Kidney tubule cell (primary cell): ENCODE measurements around the gene DAZ4.
"Not testable (repeated sequence)": the region's sequence is repeated elsewhere in the genome, so short reads cannot be mapped to it uniquely, and the experiment has no call there.

Experiments used
- DNase-seq: peaks from one replicate; pipeline ENCODE4 v3.0.0-alpha.2; 2018; ENCODE audit warnings: low spot score

DAZ4 gene, protein sequence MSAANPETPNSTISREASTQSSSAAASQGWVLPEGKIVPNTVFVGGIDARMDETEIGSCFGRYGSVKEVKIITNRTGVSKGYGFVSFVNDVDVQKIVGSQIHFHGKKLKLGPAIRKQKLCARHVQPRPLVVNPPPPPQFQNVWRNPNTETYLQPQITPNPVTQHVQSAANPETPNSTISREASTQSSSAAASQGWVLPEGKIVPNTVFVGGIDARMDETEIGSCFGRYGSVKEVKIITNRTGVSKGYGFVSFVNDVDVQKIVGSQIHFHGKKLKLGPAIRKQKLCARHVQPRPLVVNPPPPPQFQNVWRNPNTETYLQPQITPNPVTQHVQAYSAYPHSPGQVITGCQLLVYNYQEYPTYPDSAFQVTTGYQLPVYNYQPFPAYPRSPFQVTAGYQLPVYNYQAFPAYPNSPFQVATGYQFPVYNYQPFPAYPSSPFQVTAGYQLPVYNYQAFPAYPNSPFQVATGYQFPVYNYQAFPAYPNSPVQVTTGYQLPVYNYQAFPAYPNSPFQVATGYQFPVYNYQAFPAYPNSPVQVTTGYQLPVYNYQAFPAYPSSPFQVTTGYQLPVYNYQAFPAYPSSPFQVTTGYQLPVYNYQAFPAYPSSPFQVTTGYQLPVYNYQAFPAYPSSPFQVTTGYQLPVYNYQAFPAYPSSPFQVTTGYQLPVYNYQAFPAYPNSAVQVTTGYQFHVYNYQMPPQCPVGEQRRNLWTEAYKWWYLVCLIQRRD

DNA sequence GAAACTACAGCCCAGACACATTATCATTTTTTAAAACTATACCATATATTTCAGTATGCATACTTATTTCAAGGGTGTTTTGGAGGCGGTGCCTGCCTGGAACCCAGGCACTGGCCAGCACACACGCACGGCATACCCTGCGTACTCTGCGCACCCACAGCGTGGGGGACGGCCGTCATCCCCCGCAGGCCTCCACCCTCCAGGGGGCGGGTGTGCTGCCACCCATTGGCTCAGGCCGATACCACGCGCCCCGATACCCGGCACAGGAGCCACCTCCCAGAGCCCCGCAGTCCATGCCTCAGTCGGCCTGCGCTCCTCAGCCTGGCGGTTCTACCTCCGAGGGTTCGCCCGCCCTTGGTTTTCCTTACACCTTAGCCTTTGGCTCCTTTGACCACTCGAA, at the start of gene DAZ4:
DAZ4 (plus strand) TSS at position 301 of the 400 bp plus-strand sequence. CDS start 208 bp downstream, outside the sequence.
- not testable (repeated sequence) for DNase-seq

DNA sequence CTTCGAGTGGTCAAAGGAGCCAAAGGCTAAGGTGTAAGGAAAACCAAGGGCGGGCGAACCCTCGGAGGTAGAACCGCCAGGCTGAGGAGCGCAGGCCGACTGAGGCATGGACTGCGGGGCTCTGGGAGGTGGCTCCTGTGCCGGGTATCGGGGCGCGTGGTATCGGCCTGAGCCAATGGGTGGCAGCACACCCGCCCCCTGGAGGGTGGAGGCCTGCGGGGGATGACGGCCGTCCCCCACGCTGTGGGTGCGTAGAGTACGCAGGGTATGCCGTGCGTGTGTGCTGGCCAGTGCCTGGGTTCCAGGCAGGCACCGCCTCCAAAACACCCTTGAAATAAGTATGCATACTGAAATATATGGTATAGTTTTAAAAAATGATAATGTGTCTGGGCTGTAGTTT, 20.4 kb upstream of the DAZ4 start, which contains the start of gene DAZ3:
DAZ3 (minus strand) TSS at position 101 of the 400 bp plus-strand sequence. CDS start 208 bp downstream, outside the sequence.
- not testable (repeated sequence) for DNase-seq

DNA sequence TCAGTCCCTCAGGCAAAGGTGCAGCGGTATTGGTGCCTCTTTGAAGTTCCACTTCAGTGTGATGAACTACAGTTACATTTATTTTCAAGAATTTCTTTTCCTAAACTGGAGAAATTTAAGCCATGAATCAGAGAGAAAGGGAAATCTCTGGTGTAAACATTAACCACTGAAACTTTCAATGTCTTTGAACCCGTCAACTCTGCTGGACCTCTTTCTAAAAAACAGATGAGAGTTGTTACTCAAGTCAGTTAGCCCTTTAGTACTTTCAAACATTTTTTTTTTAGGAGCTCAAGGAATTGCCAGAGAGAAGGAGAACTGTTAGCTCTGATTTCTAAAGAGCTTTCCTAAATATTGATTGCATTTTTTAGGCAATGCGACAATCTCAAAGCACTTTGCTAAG, 11.9 kb upstream of the DAZ4 start:
- DNase-seq = not testable (repeated sequence)

DNA sequence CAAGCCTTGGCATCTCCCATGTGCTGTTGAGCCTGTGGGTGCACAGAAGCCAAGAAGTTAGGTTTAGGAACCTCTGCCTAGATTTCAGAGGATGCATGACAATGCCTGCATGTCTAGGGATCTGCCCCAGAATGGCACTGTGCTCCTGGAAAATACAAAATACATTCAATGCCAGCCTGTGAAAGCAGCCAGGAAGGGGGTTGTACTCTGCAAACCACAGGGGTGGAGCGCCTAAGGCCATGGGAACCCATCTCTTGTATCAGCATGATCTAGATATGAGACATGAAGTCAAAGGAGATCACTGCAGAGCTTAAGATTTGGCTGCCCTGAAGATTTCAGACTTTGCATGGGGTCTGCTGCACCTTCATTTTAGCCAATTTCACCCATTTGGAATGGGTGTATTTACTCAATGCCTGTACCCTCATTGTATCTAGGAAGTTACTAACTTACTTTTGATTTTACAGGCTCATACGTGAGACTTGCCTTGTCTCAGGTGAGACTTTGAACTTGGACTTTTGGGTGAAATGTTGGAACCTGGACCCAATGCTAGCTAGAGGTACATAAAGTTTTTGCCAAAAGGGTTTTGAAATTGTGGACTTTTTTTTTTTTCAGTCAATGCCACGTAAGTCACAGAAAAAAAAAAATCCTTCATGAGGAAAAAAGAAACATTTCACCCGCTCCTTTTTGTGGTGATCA, 9.4 kb upstream of the DAZ4 start:
- not testable (repeated sequence) for DNase-seq

DNA sequence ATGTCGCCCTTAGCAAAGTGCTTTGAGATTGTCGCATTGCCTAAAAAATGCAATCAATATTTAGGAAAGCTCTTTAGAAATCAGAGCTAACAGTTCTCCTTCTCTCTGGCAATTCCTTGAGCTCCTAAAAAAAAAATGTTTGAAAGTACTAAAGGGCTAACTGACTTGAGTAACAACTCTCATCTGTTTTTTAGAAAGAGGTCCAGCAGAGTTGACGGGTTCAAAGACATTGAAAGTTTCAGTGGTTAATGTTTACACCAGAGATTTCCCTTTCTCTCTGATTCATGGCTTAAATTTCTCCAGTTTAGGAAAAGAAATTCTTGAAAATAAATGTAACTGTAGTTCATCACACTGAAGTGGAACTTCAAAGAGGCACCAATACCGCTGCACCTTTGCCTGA, 8.7 kb upstream of the DAZ4 start:
- DNase-seq = not testable (repeated sequence)
